Mesendoderm (in vitro differentiated cells): ENCODE data around the gene WDR18.

Source experiments
- DNase-seq: peaks from one replicate; pipeline ENCODE4 v3.0.0; 2013
- H2AK5ac ChIP-seq: 2 replicates; pipeline ENCODE4 v1.6.1; 2013; ENCODE audit warnings: low read length, inconsistent platforms
- H2BK120ac ChIP-seq: 2 replicates; pipeline ENCODE4 v1.6.1; 2013; ENCODE audit warnings: low read depth, mild to moderate bottlenecking, low read length, moderate library complexity, mixed read lengths
- H2BK15ac ChIP-seq: replicated peaks from 2 replicates; pipeline ENCODE4 v1.6.1; 2013; ENCODE audit warnings: low read depth, mild to moderate bottlenecking, moderate library complexity
- H2BK5ac ChIP-seq: 2 replicates; pipeline ENCODE4 v1.6.1; 2013; ENCODE audit warnings: low read length, inconsistent platforms
- H3K18ac ChIP-seq: 2 replicates; pipeline ENCODE4 v1.6.1; 2013; ENCODE audit warnings: mild to moderate bottlenecking, low read length, mixed read lengths
- H3K23ac ChIP-seq: one replicate; pipeline ENCODE4 v1.6.1; 2013; ENCODE audit warnings: low read length
- H3K27ac ChIP-seq: 2 replicates; pipeline ENCODE4 v1.5.1; 2013; ENCODE audit warnings: low read depth, mild to moderate bottlenecking, inconsistent platforms, low read length, moderate library complexity
- H3K27me3 ChIP-seq: 2 replicates; pipeline ENCODE4 v1.6.1; 2013; ENCODE audit warnings: low read length, control low read depth, mild to moderate bottlenecking, inconsistent platforms; ENCODE audit not compliant: insufficient read depth, poor library complexity
- H3K36me3 ChIP-seq: 2 replicates; pipeline ENCODE4 v1.6.1; 2013; ENCODE audit warnings: low read length, inconsistent platforms; ENCODE audit not compliant: control insufficient read depth, insufficient read depth
- H3K4ac ChIP-seq: one replicate; pipeline ENCODE4 v1.6.1; 2013; ENCODE audit warnings: low read depth, mild to moderate bottlenecking, low read length, moderate library complexity
- H3K4me1 ChIP-seq: 2 replicates; pipeline ENCODE4 v1.6.1; 2013; ENCODE audit warnings: low read depth, low read length, inconsistent platforms; ENCODE audit not compliant: control insufficient read depth
- H3K4me2 ChIP-seq: 2 replicates; pipeline ENCODE4 v1.6.1; 2013; ENCODE audit warnings: low read length
- H3K4me3 ChIP-seq: 2 replicates; pipeline ENCODE4 v1.5.1; 2013; ENCODE audit warnings: mild to moderate bottlenecking, low read length
- H3K56ac ChIP-seq: one replicate; pipeline ENCODE4 v1.6.1; 2013; ENCODE audit warnings: low read length
- H3K79me1 ChIP-seq: 2 replicates; pipeline ENCODE4 v1.6.1; 2013; ENCODE audit warnings: low read length, inconsistent platforms
- H3K79me2 ChIP-seq: 2 replicates; pipeline ENCODE4 v1.6.1; 2013; ENCODE audit warnings: mild to moderate bottlenecking, low read length; ENCODE audit not compliant: control insufficient read depth, insufficient read depth
- H3K9ac ChIP-seq: 2 replicates; pipeline ENCODE4 v1.6.1; 2013; ENCODE audit warnings: low read length, inconsistent platforms
- H4K5ac ChIP-seq: one replicate; pipeline ENCODE4 v1.6.1; 2013; ENCODE audit warnings: low read length
- H4K8ac ChIP-seq: one replicate; pipeline ENCODE4 v1.6.1; 2013; ENCODE audit warnings: low read depth, mild to moderate bottlenecking, control low read depth, low read length, moderate library complexity
- WGBS: extraction: QIAGEN DNeasy Blood & Tissue Kit; methylation state at CpG from one replicate; pipeline ENCODE4 v1.1.7; 2013; ENCODE audit warnings: low lambda C conversion rate, missing lambda C conversion rate; ENCODE audit not compliant: insufficient coverage; ENCODE audit errors: extremely low coverage; 5-methylcytosine and 5-hydroxymethylcytosine counted together

WDR18 gene

GRCh38 chr19:1026783-1027649 lies 42.9 kb downstream of the WDR18 start:
- no peak for DNase-seq

DNA sequence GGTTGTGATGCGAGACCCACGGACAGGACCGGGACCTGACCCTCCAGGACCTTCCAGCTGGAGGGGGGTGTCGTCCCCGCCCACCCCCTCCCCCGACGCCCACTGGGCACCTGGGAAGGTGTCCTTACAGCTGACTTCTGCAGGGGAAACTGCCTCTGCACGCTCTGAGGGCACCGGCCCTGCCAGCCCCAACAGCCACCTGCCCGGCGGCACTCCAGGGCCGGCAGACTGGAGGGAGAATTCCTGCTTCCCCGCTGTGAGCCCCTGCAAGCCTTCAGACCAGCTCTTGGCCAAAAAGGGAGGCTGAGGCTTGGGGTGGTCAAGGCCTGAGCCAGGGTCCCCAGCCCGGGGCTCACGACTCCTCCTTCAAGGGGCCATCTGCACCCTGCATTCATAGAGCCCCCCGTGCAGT lies 43.5 kb downstream of the WDR18 start:
- Histone ChIP-seq H3K18ac (peak overlapping the region; percentile 86), H3K4me3 (peak overlapping the region; percentile 94), H2BK120ac (peak overlapping the region; percentile 19), H3K9ac (peak overlapping the region; percentile 98), H3K27me3 (no peaks in the 10 kb centered on the region), H3K4me2 (peak overlapping the region; percentile 90), H4K5ac (no peak overlapping the region), H3K56ac (peak overlapping the region; percentile 97), H3K79me2 (peaks cover 41% of the 10 kb centered on the region), H3K36me3 (peaks cover 5% of the 10 kb centered on the region), H3K79me1 (peaks cover 7% of the 10 kb centered on the region), H3K27ac (peak overlapping the region; percentile 97), H3K4me1 (no peaks in the 10 kb centered on the region), H4K8ac (peak overlapping the region; percentile 0), H2BK5ac (no peak overlapping the region), H2BK15ac (no peak overlapping the region), H2AK5ac (peak overlapping the region; percentile 44), H3K23ac (no peak overlapping the region), H3K4ac (peak overlapping the region; percentile 44)
- peak; percentile 44 for DNase-seq
- no CpG with 5 or more reads among the region's 16 CpGs for WGBS

More at GRCh38 chr19:1026783-1027649, 42.9 kb downstream of the WDR18 start:
- H3K4ac ChIP-seq: peak overlapping the region; percentile 93
- peak overlapping the region; percentile 84 for H3K4me2 ChIP-seq
- WGBS: no CpG with 5 or more reads among the region's 36 CpGs
- H3K9ac ChIP-seq: peak overlapping the region; percentile 98
- no peak overlapping the region for H4K5ac ChIP-seq
- H2BK15ac ChIP-seq: no peak overlapping the region
- no peak overlapping the region for H4K8ac ChIP-seq
- H2BK5ac ChIP-seq: peak overlapping the region; percentile 88
- H3K4me3 ChIP-seq: peak overlapping the region; percentile 94
- H3K4me1 ChIP-seq: no peaks in the 10 kb centered on the region
- H3K79me2 ChIP-seq: peaks cover 36% of the 10 kb centered on the region
- H3K18ac ChIP-seq: peak overlapping the region; percentile 86
- peak overlapping the region; percentile 97 for H3K27ac ChIP-seq
- H3K79me1 ChIP-seq: peaks cover 3% of the 10 kb centered on the region
- peak overlapping the region; percentile 65 for H2AK5ac ChIP-seq
- peak overlapping the region; percentile 94 for H3K23ac ChIP-seq
- peak overlapping the region; percentile 97 for H3K56ac ChIP-seq
- no peaks in the 10 kb centered on the region for H3K27me3 ChIP-seq
- peak overlapping the region; percentile 32 for H2BK120ac ChIP-seq
- H3K36me3 ChIP-seq: no peaks in the 10 kb centered on the region

DNA sequence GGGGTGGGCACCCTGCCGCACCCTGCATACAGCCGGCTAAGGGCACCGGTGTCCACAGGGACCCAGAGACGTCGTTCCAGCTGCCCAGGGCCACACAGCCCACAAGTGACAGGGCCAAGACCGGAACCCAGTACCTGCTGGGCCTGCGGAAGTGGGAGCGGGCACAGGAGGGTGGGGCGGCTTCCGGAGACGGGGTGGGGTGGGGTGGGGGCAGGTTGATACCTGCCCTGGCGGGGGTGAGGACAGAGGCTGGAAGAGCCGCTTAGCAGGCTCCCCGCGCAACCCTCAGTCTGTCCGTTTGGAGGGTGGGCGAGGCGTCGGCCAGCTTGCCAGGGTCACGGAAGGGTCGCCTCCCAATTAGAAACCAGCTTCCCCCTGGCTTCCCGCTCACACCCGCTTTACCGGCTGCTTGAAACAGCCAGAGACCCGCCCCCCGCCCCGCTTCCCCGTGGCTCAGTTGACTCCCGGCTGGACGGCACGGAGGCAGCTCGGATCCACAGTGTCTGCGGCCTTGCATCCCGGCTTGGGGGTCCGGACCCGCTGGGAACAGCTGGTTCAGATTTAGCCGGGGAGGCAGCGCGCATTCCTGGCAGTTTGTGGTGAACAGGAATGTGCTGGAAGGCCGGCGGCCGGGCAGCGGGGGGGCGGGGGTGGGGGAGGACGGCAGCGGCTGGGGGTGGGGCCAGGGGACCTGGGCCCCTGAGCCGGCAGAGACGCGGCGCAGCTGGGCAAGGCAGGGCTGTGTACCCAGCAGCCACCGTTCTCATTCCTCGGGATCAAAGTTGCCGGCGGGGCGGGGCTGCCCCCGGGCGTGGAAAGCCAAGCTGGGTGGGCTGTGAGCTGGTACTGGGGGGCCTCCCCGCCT lies 44.1 kb downstream of the WDR18 start:
- DNase-seq: peak; percentile 95
- H3K23ac ChIP-seq: peak overlapping the region; percentile 89
- peak overlapping the region; percentile 97 for H3K27ac ChIP-seq
- peaks cover 5% of the 10 kb centered on the region for H3K36me3 ChIP-seq
- no peak overlapping the region for H4K5ac ChIP-seq
- no CpG with 5 or more reads among the region's 58 CpGs for WGBS
- no peak overlapping the region for H2AK5ac ChIP-seq
- no peaks in the 10 kb centered on the region for H3K4me1 ChIP-seq
- H3K9ac ChIP-seq: peak overlapping the region; percentile 98
- H3K79me2 ChIP-seq: peaks cover 41% of the 10 kb centered on the region
- H3K56ac ChIP-seq: peak overlapping the region; percentile 97
- H3K79me1 ChIP-seq: peaks cover 7% of the 10 kb centered on the region
- peak overlapping the region; percentile 90 for H3K4me2 ChIP-seq
- peak overlapping the region; percentile 80 for H2BK5ac ChIP-seq
- peak overlapping the region; percentile 90 for H4K8ac ChIP-seq
- peak overlapping the region; percentile 77 for H3K4ac ChIP-seq
- H2BK15ac ChIP-seq: no peak overlapping the region
- H3K4me3 ChIP-seq: peak overlapping the region; percentile 94
- peak overlapping the region; percentile 32 for H2BK120ac ChIP-seq
- H3K27me3 ChIP-seq: no peaks in the 10 kb centered on the region
- H3K18ac ChIP-seq: peak overlapping the region; percentile 86

GRCh38 chr19:1032264-1032867 lies 48.2 kb downstream of the WDR18 start:
- H3K9ac ChIP-seq: no peak overlapping the region
- DNase-seq: no peak
- no peak overlapping the region for H3K23ac ChIP-seq
- H3K27ac ChIP-seq: no peak overlapping the region
- no peak overlapping the region for H3K4ac ChIP-seq
- no peaks in the 10 kb centered on the region for H3K27me3 ChIP-seq
- peaks cover 9% of the 10 kb centered on the region for H3K36me3 ChIP-seq
- H3K4me2 ChIP-seq: no peak overlapping the region
- H2BK15ac ChIP-seq: no peak overlapping the region
- no CpG with 5 or more reads among the region's 20 CpGs for WGBS
- no peak overlapping the region for H3K4me3 ChIP-seq
- H3K79me2 ChIP-seq: peaks cover 32% of the 10 kb centered on the region
- no peak overlapping the region for H3K56ac ChIP-seq
- H4K5ac ChIP-seq: no peak overlapping the region
- peaks cover 7% of the 10 kb centered on the region for H3K79me1 ChIP-seq
- H3K18ac ChIP-seq: no peak overlapping the region
- no peak overlapping the region for H4K8ac ChIP-seq
- H2BK5ac ChIP-seq: no peak overlapping the region
- H3K4me1 ChIP-seq: no peaks in the 10 kb centered on the region
- H2BK120ac ChIP-seq: no peak overlapping the region
- H2AK5ac ChIP-seq: no peak overlapping the region

GRCh38 chr19:1035998-1036621 lies 52.0 kb downstream of the WDR18 start:
- Histone ChIP-seq H2BK15ac (no peak overlapping the region), H2AK5ac (no peak overlapping the region), H2BK120ac (no peak overlapping the region), H3K23ac (no peak overlapping the region), H4K5ac (no peak overlapping the region), H3K27ac (no peak overlapping the region), H3K79me1 (peaks cover 3% of the 10 kb centered on the region), H3K79me2 (peaks cover 5% of the 10 kb centered on the region), H3K4ac (no peak overlapping the region), H3K4me1 (peaks cover 4% of the 10 kb centered on the region), H3K4me3 (no peak overlapping the region), H4K8ac (no peak overlapping the region), H3K9ac (no peak overlapping the region), H3K56ac (no peak overlapping the region), H3K4me2 (no peak overlapping the region), H2BK5ac (no peak overlapping the region), H3K18ac (no peak overlapping the region), H3K36me3 (peaks cover 9% of the 10 kb centered on the region), H3K27me3 (no peaks in the 10 kb centered on the region)
- WGBS: no CpG with 5 or more reads among the region's 29 CpGs
- DNase-seq: peak; percentile 53
